ENCODE measurements around the gene GABRE. TPM values are rescaled to one million over a fixed set of nuclear protein-coding genes. Genes with fewer than 3 reads are reported as not detected.
A peak's percentile ranks its signal among the peaks of the same experiment; 100 is the strongest.

The GABRE gene
- polyA plus RNA-seq (2011; rRNA removed) (13.9 and 15.1 TPM in 2 replicates), polyA minus RNA-seq (2011; rRNA and poly(A)+ RNA removed) (23.9 and 27.3 TPM in 2 replicates)

- TF ChIP-seq CTCF (IDR thresholded peaks at IDR 0.05; ENCODE audit: low read depth, low read length) = no peak
- Histone ChIP-seq H3K27ac (ENCODE audit: low read depth, low read length) (no peak within 1 kb of the TSS), H3K4me3 (ENCODE audit: low read depth, low read length) (peak within 1 kb of the TSS; percentile 64), H3K27me3 (ENCODE audit: control insufficient read depth, insufficient read depth, low read length) (peaks cover 4% of the 10 kb centered on the region), H3K9me3 (ENCODE audit: control insufficient read depth, insufficient read depth, low read length) (no peaks in the 10 kb centered on the region)
- CTCF ChIA-PET = no interaction called here
- POLR2A ChIA-PET = no interaction called here
- no peak for DNase-seq (ENCODE audit: low read depth, low spot score)
These were observed at the start of gene GABRE for GRCh38 chrX:151974336-151975227. GABRE (minus strand) TSS chrX:151974676; CDS start chrX:151974625, 51 bp downstream.

GRCh38 chrX:152020888-152021287 is 46.4 kb upstream of the GABRE start:
- DNase-seq (ENCODE audit: low read depth, low spot score) = no peak
- Histone ChIP-seq H3K27me3 (ENCODE audit: control insufficient read depth, insufficient read depth, low read length) (no peaks in the 10 kb centered on the region), H3K4me3 (ENCODE audit: low read depth, low read length) (no peak overlapping the region), H3K27ac (ENCODE audit: low read depth, low read length) (no peak overlapping the region), H3K9me3 (ENCODE audit: control insufficient read depth, insufficient read depth, low read length) (no peaks in the 10 kb centered on the region)
- TF ChIP-seq CTCF (IDR thresholded peaks at IDR 0.05; ENCODE audit: low read depth, low read length) = no peak
- ChIA-PET POLR2A (no interaction called here), CTCF (no interaction called here)

- DNase-seq (ENCODE audit: low read depth, low spot score) = no peak
- CTCF ChIA-PET = no interaction called here
- POLR2A ChIA-PET = no interaction called here
- TF ChIP-seq CTCF (IDR thresholded peaks at IDR 0.05; ENCODE audit: low read depth, low read length) = no peak
- no peaks in the 10 kb centered on the region for H3K27me3 ChIP-seq (ENCODE audit: control insufficient read depth, insufficient read depth, low read length)
- H3K9me3 ChIP-seq (ENCODE audit: control insufficient read depth, insufficient read depth, low read length) = no peaks in the 10 kb centered on the region
- H3K27ac ChIP-seq (ENCODE audit: low read depth, low read length) = no peak overlapping the region
- H3K4me3 ChIP-seq (ENCODE audit: low read depth, low read length) = no peak overlapping the region
These were observed 25.3 kb upstream of the GABRE start for GRCh38 chrX:151999813-152000212.

- Histone ChIP-seq H3K9me3 (ENCODE audit: control insufficient read depth, insufficient read depth, low read length) (no peaks in the 10 kb centered on the region), H3K27me3 (ENCODE audit: control insufficient read depth, insufficient read depth, low read length) (no peaks in the 10 kb centered on the region), H3K4me3 (ENCODE audit: low read depth, low read length) (no peak overlapping the region), H3K27ac (ENCODE audit: low read depth, low read length) (no peak overlapping the region)
- CTCF ChIA-PET = no interaction called here
- no peak for DNase-seq (ENCODE audit: low read depth, low spot score)
- no peak for TF ChIP-seq CTCF (IDR thresholded peaks at IDR 0.05; ENCODE audit: low read depth, low read length)
- POLR2A ChIA-PET = no interaction called here
These were observed 23.1 kb upstream of the GABRE start for GRCh38 chrX:151997539-151997938.

GRCh38 chrX:151996347-151996746 is 21.9 kb upstream of the GABRE start:
- Histone ChIP-seq H3K9me3 (ENCODE audit: control insufficient read depth, insufficient read depth, low read length) (no peaks in the 10 kb centered on the region), H3K27ac (ENCODE audit: low read depth, low read length) (no peak overlapping the region), H3K27me3 (ENCODE audit: control insufficient read depth, insufficient read depth, low read length) (no peaks in the 10 kb centered on the region), H3K4me3 (ENCODE audit: low read depth, low read length) (no peak overlapping the region)
- POLR2A ChIA-PET = no interaction called here
- DNase-seq (ENCODE audit: low read depth, low spot score) = no peak
- CTCF ChIA-PET = no interaction called here
- no peak for TF ChIP-seq CTCF (IDR thresholded peaks at IDR 0.05; ENCODE audit: low read depth, low read length)
